ENCODE data around the gene SUFU.

DNA sequence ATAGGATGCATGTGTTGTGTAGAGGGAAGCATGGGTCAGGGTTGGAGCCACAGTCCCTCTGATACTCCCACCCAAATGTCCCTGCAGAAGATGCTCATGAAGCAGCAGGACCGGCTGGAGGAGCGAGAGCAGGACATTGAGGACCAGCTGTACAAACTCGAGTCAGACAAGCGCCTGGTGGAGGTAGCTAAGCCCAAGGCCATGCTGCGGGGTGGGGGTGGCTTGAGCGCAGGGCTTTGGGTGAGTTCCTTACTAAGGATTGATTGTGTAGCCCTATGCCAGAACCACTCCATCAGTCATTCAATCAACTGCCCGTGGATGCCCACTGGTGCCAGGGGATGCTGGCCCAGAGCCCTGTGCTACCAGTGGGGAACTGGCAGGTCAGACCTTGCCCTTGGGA lies 150.8 kb downstream of the SUFU start:
- TF ChIP-seq, protein P1, sequence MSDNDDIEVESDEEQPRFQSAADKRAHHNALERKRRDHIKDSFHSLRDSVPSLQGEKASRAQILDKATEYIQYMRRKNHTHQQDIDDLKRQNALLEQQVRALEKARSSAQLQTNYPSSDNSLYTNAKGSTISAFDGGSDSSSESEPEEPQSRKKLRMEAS (IDR thresholded peaks at IDR 0.05) = no peak
- TF ChIP-seq, protein P2, sequence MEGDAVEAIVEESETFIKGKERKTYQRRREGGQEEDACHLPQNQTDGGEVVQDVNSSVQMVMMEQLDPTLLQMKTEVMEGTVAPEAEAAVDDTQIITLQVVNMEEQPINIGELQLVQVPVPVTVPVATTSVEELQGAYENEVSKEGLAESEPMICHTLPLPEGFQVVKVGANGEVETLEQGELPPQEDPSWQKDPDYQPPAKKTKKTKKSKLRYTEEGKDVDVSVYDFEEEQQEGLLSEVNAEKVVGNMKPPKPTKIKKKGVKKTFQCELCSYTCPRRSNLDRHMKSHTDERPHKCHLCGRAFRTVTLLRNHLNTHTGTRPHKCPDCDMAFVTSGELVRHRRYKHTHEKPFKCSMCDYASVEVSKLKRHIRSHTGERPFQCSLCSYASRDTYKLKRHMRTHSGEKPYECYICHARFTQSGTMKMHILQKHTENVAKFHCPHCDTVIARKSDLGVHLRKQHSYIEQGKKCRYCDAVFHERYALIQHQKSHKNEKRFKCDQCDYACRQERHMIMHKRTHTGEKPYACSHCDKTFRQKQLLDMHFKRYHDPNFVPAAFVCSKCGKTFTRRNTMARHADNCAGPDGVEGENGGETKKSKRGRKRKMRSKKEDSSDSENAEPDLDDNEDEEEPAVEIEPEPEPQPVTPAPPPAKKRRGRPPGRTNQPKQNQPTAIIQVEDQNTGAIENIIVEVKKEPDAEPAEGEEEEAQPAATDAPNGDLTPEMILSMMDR (IDR thresholded peaks at IDR 0.05; ENCODE audit: low read depth, low read length, missing input control) = no peak
- no peak for TF ChIP-seq YY1 (IDR thresholded peaks at IDR 0.05)
- TF ChIP-seq FOXA1 (IDR thresholded peaks at IDR 0.05) = no peak
- no peak for TF ChIP-seq RAD21 (IDR thresholded peaks at IDR 0.05)
- TF ChIP-seq, protein P3, sequence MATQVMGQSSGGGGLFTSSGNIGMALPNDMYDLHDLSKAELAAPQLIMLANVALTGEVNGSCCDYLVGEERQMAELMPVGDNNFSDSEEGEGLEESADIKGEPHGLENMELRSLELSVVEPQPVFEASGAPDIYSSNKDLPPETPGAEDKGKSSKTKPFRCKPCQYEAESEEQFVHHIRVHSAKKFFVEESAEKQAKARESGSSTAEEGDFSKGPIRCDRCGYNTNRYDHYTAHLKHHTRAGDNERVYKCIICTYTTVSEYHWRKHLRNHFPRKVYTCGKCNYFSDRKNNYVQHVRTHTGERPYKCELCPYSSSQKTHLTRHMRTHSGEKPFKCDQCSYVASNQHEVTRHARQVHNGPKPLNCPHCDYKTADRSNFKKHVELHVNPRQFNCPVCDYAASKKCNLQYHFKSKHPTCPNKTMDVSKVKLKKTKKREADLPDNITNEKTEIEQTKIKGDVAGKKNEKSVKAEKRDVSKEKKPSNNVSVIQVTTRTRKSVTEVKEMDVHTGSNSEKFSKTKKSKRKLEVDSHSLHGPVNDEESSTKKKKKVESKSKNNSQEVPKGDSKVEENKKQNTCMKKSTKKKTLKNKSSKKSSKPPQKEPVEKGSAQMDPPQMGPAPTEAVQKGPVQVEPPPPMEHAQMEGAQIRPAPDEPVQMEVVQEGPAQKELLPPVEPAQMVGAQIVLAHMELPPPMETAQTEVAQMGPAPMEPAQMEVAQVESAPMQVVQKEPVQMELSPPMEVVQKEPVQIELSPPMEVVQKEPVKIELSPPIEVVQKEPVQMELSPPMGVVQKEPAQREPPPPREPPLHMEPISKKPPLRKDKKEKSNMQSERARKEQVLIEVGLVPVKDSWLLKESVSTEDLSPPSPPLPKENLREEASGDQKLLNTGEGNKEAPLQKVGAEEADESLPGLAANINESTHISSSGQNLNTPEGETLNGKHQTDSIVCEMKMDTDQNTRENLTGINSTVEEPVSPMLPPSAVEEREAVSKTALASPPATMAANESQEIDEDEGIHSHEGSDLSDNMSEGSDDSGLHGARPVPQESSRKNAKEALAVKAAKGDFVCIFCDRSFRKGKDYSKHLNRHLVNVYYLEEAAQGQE (IDR thresholded peaks at IDR 0.05) = no peak
- no peak for TF ChIP-seq EGR1 (IDR thresholded peaks at IDR 0.05; ENCODE audit: low read depth in 2 of 2)
- TF ChIP-seq HNF4A (conservative IDR thresholded peaks at IDR 0.05) = no peak
